NCI-H1694 (cell line): ENCODE results near the gene BTD.

Experiments
- DNase-seq: peaks from one replicate; lab custom pipeline; 2025; lab: John Stamatoyannopoulos, UW

Gene BTD

DNA sequence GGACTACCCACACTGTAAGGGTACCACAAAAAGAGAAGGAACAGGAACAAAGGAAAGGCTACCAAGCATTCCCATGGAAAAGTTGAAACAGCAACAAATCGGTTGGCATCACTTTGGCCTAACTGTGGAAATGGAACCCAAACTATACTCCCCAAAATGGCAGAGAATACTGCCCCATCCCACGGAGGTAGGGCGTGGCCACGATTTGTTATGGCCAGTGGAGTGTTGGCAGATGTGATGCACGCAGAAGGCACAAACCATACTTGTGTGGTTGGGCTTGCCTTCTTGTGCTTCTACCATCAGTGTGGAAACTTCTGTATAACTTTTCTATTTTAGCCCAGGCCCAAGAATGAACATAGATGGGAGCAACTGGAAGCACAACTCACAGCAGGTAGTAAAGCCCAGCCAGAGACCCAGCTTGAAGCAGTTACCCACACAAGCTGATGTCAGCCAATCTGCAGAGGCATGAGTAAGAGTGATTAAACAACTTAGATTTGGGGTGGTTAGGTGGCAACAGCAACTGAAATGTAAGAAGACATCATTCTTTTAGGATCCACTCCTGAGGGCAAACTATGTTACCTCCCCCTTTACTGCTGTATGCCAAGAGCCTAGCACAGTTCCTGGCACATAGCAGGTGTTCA, 64.1 kb downstream of the BTD start:
- DNase-seq = no peak

DNA sequence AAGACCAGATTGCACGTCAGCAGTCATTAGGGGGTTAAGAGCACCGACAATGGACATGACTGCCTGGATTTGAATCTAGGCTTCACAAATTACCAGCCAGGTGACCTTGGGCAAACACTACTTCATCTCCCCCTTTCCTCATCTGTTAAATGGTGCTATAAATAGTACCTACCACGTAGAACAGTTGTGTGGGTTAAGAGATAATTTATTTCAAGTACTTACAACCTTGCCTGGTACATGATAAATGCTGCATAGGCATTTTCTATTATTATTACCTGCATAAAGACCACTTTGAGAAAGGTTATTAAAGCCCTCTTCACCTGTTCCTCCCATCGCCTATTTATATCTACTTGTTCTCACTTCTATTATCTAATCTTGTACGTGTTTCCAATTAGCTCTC, 64.7 kb downstream of the BTD start:
- DNase-seq = no peak

DNA sequence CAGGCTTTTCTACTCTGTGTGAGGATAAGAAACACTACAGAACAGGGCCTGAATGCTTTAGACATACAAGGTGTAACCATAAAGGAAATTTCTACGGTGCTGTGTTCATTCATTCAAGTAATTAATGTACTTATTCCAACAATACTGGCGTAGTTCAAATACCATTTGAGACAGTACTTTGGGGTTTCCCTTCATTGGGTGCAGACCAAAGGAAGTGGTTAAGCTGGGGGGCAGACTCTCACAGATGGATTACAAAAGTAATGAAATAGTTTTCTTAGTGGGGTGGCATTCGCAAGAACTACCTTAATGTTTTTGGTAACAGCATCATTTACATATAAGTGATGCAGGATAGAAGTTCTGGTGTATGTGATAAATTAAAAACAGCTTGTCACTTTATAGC, 65.9 kb downstream of the BTD start:
- no peak for DNase-seq

DNA sequence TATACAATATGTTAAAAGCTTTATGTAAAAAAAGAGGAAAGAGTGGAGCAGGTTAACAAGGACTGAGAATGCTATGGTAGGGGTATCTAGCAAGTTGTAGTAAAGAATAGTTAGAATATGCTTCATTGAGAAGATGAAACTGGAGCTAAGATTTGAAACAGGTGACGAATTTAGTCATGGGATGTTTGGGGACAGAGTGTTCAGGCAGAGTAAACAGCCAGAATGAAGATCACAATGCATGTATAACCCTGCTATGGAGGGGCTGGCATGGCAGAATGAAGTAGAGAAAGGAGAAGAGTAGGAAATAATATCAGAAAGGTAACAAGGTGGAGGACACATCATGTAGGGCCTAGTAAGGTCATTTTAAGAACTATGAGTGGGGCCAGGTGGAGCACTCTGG, 72.0 kb downstream of the BTD start:
- DNase-seq = no peak

DNA sequence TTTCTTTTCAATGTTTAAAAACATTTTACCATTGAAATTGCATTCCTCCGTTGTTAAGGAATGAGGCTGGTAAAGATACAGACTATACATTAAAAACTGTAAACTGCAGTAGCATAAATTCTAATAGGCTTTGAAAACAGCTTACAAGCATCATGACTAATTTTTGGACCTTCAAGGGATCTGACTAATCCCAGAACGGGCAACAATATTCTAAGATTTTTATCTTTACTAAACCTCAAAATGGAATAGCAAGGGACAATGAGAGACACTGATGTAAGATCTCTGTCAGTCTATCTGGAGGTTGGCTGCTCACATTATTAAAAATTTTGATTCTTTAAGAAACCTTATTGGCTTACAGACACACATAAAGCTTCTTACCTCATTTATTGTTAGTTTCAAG, 74.7 kb downstream of the BTD start:
- no peak for DNase-seq

DNA sequence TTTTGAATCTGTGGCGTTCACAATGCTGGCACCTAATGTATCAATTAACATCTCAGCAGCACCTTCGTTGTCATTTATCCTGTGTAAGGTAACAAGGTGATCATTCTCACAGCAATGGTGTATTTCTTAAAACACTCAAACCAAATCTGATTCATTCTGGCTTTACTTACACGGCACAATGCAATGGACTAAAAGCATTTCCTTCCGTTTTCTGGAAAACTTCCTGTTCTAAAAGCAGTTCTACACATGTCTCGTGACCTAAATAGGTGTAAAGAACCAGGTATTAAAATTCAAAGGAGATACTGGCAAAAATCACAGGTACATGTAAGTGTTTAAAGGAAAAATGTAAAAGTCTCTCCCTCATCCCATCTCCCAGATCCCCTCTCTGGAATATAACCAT, 77.8 kb downstream of the BTD start:
- no peak for DNase-seq

DNA sequence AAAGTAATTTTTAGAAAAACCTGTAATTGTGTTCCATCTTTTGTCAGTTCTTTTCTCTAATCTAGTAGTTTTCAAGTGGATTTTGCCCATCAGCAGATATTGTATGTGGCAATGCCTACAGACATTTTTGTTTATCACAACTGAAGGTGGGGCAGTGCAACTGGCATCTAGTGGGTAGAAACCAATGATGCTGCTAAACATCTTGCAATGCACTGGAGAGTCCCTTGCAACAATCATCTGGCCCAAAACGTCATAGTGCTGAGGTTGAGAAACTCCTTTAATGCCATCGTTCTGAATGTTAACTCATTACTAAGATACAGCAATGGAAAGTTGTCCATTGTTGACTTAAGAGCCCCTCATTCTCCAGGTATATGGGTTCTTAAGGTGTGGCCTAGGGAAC, 80.1 kb downstream of the BTD start:
- no peak for DNase-seq

DNA sequence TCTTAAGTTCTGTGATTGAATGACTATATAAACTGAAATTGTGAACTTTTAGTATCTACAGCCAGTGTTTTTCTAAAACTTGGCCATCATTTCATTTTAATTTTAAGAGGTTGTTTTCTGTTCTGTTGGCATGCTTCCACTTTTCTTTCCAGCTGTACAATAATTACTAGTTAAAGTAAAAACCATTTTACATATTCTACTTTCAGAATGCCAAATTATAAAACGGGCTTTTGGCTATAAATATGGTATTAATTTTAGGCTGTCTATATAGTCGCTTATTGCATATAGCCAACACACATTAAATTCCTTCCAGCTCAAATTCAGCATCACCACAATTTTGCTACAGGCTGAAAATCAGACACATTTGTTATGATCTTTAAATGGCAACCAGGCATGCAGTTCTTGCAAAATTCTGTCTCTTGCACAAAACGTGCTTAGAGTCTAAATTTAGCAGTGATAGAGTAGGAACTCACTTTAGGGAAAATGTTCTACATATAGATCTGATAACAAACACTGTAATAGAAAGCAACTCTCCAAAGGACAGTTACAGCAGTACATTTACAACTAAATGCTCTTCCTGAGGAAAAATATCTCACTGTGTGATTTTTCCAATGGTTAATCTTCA, 81.1 kb downstream of the BTD start:
- no peak for DNase-seq

DNA sequence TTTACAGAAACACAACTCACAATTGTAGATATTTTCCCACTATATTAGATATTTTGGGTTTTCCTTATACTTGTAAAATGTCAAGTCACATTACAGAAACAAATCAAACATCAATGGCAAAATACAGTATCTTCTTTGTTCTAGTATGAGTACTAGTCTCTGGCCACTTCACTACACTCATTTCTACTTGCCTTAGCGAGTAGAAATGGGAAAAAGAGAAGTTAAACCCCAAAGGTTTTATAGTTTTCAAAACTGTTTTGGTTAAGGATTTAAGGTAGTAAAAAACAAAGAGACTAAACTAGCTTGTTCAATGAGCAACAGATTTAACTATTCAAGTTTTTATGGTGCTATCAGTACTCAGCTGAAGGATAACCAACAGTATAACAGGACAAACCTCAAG, 81.7 kb downstream of the BTD start:
- DNase-seq = no peak

DNA sequence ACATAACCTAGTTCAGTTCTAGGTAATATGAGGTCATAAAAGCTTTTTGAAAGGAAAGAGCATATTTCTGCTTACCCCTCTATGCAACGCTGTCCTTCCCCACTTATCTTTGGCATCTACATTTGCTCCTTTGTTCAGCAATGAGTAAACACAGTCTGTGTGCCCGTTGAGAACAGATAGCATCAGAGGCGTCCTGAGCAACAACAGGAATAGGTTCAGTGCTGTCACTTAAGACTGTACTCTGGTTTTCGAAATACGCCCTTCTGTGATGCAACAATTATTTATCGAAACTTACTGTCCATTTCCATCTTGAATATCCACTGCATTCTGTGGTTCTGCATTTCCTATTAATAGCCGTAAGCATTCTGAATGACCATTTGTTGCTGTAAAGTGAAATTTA, 84.4 kb downstream of the BTD start:
- no peak for DNase-seq

DNA sequence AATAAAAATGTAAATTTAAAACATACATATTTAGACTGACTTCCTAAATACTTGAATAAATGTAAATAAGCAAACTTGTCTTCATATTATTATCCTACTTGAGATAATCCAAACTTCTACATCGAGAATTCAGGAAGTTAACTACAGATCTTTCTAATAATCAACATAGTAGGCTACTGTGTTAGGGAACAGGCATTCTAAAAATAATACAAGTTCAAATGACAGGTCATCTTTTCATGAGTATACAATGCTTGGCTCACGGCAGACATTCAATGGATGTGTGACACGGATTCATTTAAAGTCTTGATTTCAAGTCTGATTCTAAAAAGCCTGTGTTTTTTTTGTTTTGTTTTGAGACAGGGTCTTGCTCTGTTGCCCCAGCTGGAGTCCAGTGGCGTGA, 88.7 kb downstream of the BTD start:
- no peak for DNase-seq

DNA sequence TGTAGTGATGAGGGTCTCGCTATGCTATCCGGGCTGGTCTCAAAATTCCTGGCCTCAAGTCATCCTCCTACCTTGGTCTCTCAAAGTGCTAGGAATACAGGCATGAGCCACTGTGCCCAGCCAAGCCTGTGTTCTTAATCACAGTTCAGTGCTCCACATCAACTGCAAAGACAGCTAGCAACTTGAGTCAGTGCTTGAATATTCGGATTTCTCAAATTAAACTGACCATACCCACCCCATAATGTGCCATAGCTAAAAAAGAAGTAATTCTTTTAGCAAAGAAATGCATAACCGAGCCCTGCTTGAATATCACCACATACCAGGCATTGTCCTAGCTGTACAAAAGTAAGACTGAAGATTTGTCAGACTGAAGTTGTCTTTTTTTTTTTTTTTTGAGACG, 89.2 kb downstream of the BTD start:
- DNase-seq = no peak

DNA sequence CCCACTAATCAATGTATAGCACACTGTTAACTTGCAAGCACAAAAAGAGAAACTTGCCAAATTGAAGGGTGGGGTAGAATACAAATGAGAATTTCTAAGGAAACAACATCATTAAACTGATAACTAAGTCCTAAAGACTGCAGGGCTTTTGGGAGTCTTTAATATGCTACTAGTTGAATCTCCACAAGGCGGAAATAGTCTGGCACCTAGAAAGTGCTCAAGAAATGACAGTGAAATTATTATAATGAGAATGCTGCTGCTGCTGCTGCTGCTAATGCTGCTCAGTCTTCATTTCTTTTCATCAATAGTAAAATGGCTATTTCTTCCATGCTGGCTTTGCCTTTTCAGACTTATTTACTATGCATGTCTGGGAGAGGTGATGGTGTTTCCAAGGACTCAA, 91.8 kb downstream of the BTD start:
- DNase-seq = no peak

DNA sequence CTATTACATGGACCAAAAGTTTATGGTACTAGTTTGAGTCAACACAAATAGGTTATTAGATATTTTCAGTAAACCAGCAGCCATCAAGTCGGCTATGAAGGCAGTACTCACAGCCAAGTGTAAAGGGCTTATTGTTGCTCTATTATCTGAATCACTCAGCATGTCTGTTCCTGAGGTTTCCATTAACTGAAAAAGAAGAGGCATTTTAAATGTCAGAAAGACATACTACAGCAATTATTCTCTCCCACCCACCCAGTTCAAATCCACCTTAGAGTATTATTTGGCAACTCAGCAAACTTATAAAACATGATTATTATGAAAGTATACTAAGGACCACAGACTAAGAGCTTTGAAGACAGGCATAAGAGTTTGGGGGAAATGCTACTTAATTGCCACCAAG, 93.1 kb downstream of the BTD start:
- no peak for DNase-seq
